Epithelial cell of esophagus (primary cell): ENCODE measurements around the gene RAB42.
"Not testable (repeated sequence)": the region's sequence is repeated elsewhere in the genome, so short reads cannot be mapped to it uniquely, and the experiment has no call there.

Experiments used
- DNase-seq: peaks from one replicate; pipeline ENCODE4 v3.0.0; 2010; ENCODE audit warnings: low read depth
- H3K4me3 ChIP-seq: 2 replicates; pipeline ENCODE4 v1.5.1; 2011; ENCODE audit warnings: mild to moderate bottlenecking, low read length, control low read depth
- TF ChIP-seq, protein P1 (sequence below): IDR thresholded peaks from 2 replicates; pipeline ENCODE4 v1.5.1; 2011; ENCODE audit warnings: low read depth, mild to moderate bottlenecking, low read length, control low read depth, inconsistent platforms; ENCODE audit not compliant: insufficient read depth; ENCODE audit errors: missing control alignments

RAB42 gene

DNA sequence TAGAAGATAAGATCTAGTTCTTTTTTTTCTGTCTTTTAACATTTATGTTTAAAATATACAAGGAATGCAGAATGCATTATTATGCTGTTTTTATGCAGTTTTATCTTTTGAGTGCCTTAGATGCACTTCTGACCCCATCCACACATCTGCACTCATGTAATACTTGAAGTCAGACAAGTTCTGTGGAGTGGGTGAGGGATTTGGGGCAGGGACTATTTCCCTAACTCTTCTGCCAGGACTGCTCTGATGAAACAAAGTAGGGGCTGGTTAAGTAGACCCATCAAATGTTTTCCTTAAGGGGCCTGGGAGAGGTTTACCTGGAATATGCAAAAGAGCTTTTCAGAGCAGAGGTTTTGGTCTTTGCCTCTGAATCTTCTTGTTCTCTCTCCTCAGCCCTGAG, 27.8 kb upstream of the RAB42 start:
- TF ChIP-seq, protein P1, sequence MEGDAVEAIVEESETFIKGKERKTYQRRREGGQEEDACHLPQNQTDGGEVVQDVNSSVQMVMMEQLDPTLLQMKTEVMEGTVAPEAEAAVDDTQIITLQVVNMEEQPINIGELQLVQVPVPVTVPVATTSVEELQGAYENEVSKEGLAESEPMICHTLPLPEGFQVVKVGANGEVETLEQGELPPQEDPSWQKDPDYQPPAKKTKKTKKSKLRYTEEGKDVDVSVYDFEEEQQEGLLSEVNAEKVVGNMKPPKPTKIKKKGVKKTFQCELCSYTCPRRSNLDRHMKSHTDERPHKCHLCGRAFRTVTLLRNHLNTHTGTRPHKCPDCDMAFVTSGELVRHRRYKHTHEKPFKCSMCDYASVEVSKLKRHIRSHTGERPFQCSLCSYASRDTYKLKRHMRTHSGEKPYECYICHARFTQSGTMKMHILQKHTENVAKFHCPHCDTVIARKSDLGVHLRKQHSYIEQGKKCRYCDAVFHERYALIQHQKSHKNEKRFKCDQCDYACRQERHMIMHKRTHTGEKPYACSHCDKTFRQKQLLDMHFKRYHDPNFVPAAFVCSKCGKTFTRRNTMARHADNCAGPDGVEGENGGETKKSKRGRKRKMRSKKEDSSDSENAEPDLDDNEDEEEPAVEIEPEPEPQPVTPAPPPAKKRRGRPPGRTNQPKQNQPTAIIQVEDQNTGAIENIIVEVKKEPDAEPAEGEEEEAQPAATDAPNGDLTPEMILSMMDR, result no peak
- H3K4me3 ChIP-seq, result no peak overlapping the region
- DNase-seq, result no peak

DNA sequence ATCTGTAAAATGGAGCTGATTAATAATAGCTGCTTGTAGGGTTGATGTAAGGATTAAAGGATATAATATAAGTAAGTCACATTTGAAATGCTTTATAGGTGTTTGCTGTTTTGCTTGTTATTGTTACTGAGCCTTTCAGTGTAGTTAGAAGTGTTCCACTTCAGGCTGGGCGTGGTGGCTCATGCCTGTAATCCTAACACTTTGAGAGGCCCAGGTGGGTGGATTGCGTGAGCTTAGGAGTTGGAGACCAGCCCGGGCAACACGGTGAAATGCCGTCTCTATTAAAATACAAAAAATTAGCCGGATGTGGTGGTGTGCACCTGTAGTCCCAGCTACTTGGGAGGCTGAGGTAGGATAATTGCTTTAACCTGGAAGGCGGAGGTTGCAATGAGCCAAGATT, 27.0 kb upstream of the RAB42 start:
- DNase-seq, result no peak
- TF ChIP-seq, protein P1, result no peak
- no peak overlapping the region for H3K4me3 ChIP-seq

DNA sequence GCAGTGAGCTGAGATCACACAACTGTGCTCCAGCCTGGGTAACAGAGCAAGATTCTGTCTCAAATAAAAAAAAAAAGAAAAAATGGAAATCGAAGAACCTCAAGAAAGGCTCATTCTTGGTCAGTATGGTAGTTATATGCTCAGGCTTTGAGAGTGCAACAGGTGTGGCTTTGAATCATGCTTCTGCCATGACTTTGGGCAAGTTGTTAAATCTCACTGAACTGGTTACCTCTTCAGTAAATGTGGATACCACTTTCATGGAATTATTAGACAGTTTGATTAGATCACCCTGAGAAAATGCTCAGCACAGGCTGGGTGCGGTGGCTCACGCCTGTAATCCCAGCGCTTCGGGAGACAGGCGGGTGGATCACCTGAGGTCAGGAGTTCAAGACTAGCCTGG, 26.3 kb upstream of the RAB42 start:
- TF ChIP-seq, protein P1, result no peak
- H3K4me3 ChIP-seq, result no peak overlapping the region
- peak; percentile 66 for DNase-seq

GRCh38 chr1:28566931-28567330, 25.1 kb upstream of the RAB42 start:
- TF ChIP-seq, protein P1, result no peak
- H3K4me3 ChIP-seq, result no peak overlapping the region
- DNase-seq, result no peak

DNA sequence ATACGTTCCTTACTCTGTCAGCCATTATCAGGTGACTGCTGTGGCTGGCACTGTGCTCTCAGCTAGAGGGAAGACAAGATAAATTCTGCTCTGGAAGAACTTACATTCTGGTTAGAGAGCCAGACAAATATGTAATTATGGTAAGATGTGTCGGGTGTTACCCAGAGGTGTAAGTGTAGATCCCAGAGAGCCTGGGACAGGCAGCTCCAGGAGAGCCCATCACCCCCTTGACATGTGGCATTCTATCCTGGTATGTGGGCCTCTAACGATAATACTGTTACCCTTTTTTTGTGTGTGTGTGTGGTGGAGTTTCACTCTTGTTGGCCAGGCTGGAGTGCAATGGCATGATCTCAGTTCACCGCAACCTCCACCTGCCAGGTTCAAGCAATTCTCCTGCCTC, 20.2 kb upstream of the RAB42 start:
- H3K4me3 ChIP-seq, result no peak overlapping the region
- TF ChIP-seq, protein P1, result no peak
- no peak for DNase-seq

DNA sequence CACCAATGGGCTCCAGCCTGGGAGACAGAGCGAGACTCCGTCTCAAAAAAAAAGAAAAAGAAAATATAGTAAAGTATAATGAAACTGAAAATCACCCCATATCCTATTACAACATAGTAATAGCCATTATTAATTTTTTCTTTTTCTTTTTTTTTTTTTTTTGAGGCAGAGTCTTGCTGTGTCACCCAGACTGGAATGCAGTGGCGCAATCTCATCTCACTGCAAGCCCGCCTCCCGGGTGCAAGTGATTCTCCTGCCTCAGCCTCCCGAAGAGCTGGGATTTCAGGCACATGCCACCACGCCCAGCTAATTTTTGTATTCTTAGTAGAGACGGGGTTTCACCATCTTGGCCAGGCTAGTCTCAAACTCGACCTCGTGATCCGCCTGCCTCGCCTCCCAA, 19.2 kb upstream of the RAB42 start:
- DNase-seq, result peak; percentile 86
- not testable (repeated sequence) for H3K4me3 ChIP-seq

DNA sequence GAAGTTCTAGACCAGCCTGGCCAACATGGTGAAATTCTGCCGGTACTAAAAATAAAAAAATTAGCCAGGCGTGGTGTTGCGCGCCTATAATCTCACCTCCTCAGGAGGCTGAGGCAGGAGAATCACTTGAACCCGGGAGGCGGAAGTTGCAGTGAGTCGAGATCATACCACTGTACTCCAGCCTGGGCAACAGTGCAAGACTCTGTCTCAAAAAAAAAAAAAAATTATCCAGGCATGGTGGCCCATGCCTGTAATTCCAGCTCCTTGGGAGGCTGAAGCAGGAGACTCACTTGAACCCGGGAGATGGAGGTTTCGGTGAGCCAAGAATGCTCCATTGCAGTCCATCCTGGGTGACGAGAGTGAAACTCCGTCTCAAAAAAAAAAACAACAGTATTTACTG, 18.5 kb upstream of the RAB42 start:
- TF ChIP-seq, protein P1, result no peak
- no peak for DNase-seq
- H3K4me3 ChIP-seq, result no peak overlapping the region
